Fibroblast of skin of back (primary cell): ENCODE measurements around the gene ADAMTS12.

Experiments
- DNase-seq: peaks from one replicate; pipeline ENCODE4 v3.0.0-alpha.2; 2013

Gene ADAMTS12

GRCh38 chr5:33846851-33847250 is 44.9 kb downstream of the ADAMTS12 start:
- no peak for DNase-seq

- DNase-seq = peak; percentile 81
Measured at GRCh38 chr5:33843579-33843978, 48.2 kb downstream of the ADAMTS12 start.

- DNase-seq = no peak
Measured at GRCh38 chr5:33842456-33842855, 49.3 kb downstream of the ADAMTS12 start.

GRCh38 chr5:33841891-33842290 is 49.9 kb downstream of the ADAMTS12 start:
- no peak for DNase-seq

GRCh38 chr5:33840927-33841547 is 50.8 kb downstream of the ADAMTS12 start:
- no peak for DNase-seq

- no peak for DNase-seq
Measured at GRCh38 chr5:33837301-33837700, 54.5 kb downstream of the ADAMTS12 start.

GRCh38 chr5:33834334-33834733 is 57.5 kb downstream of the ADAMTS12 start:
- DNase-seq = peak; percentile 91

- peak; percentile 57 for DNase-seq
Measured at GRCh38 chr5:33833237-33833575, 58.6 kb downstream of the ADAMTS12 start.

- peak; percentile 77 for DNase-seq
Measured at GRCh38 chr5:33832404-33833236, 59.2 kb downstream of the ADAMTS12 start.

- DNase-seq = no peak
Measured at GRCh38 chr5:33831041-33831440, 60.7 kb downstream of the ADAMTS12 start.

- DNase-seq = no peak
Measured at GRCh38 chr5:33829430-33829829, 62.4 kb downstream of the ADAMTS12 start.

GRCh38 chr5:33828626-33829308 is 63.0 kb downstream of the ADAMTS12 start:
- peak; percentile 54 for DNase-seq

GRCh38 chr5:33827885-33828284 is 63.9 kb downstream of the ADAMTS12 start:
- DNase-seq = peak; percentile 71

GRCh38 chr5:33827018-33827707 is 64.6 kb downstream of the ADAMTS12 start:
- DNase-seq = no peak

- DNase-seq = peak; percentile 92
Measured at GRCh38 chr5:33824516-33825195, 67.1 kb downstream of the ADAMTS12 start.

- peak; percentile 83 for DNase-seq
Measured at GRCh38 chr5:33817301-33817700, 74.5 kb downstream of the ADAMTS12 start.

- peak; percentile 47 for DNase-seq
Measured at GRCh38 chr5:33816791-33817190, 75.0 kb downstream of the ADAMTS12 start.

GRCh38 chr5:33812746-33813145 is 79.0 kb downstream of the ADAMTS12 start:
- DNase-seq = no peak

GRCh38 chr5:33810491-33811120 is 81.2 kb downstream of the ADAMTS12 start:
- DNase-seq = peak; percentile 72

GRCh38 chr5:33809936-33810335 is 81.9 kb downstream of the ADAMTS12 start:
- DNase-seq = no peak

- no peak for DNase-seq
Measured at GRCh38 chr5:33808699-33809098, 83.1 kb downstream of the ADAMTS12 start.

GRCh38 chr5:33807771-33808170 is 84.0 kb downstream of the ADAMTS12 start:
- peak; percentile 40 for DNase-seq
